Sigmoid colon (tissue), 7 donors: ENCODE data around the gene KCNIP1. TPM values are rescaled to one million over a fixed set of nuclear protein-coding genes. Genes with fewer than 3 reads are reported as not detected.

Source experiments
- DNase-seq: peaks from one replicate; pipeline ENCODE4 v3.0.0-alpha.2; 2019
- H3K27ac ChIP-seq, 4 donors: fragments of 200-600 bp; sonication (generic); one replicate each; pipeline ENCODE4 v1.5.1; 2016 to 2019; ENCODE audit warnings: mild to moderate bottlenecking in 1 of 4
- H3K27me3 ChIP-seq, 3 donors: fragments of 200-600 bp; sonication (generic); one replicate each; pipeline ENCODE4 v1.5.1; 2019; ENCODE audit warnings: mild to moderate bottlenecking in 1 of 3
- H3K36me3 ChIP-seq, 4 donors: fragments of 200-600 bp; sonication (generic); one replicate each; pipeline ENCODE4 v1.5.1; 2016 to 2019
- H3K4me1 ChIP-seq, 4 donors: fragments of 200-600 bp; sonication (generic); one replicate each; pipeline ENCODE4 v1.5.1; 2017 to 2019
- H3K4me3 ChIP-seq, 4 donors: fragments of 200-600 bp; sonication (generic); one replicate each; pipeline ENCODE4 v1.5.1; 2017 to 2019; ENCODE audit warnings: mild to moderate bottlenecking in 2 of 4, moderate library complexity in 1 of 4
- H3K9me3 ChIP-seq, 4 donors: fragments of 200-600 bp in 3 of 4; sonication (generic) in 3 of 4; one replicate each; pipeline versions ENCODE4 v1.5.1 to v1.6.1; 2013 to 2019
- CTCF ChIP-seq, 4 experiments: fragments of 450-650 bp in 3 of 4; fragments of 200-600 bp in 1 of 4; IDR thresholded peaks; one replicate each; pipeline ENCODE4 v1.5.1; 2016 to 2019; ENCODE audit warnings: antibody characterized with exemption in 4 of 4, mild to moderate bottlenecking in 3 of 4, moderate library complexity in 2 of 4
- EP300 ChIP-seq, 4 donors: sonication (generic); formaldehyde crosslinking; IDR thresholded peaks; one replicate each; pipeline ENCODE4 v1.6.1; 2017; ENCODE audit warnings: antibody characterized with exemption in 4 of 4
- POLR2A ChIP-seq, 2 donors: fragments of 450-650 bp; IDR thresholded peaks; one replicate each; pipeline ENCODE4 v1.6.1; 2016; ENCODE audit warnings: antibody characterized with exemption in 2 of 2, mild to moderate bottlenecking in 2 of 2, moderate library complexity in 2 of 2
- POLR2AphosphoS5 ChIP-seq, 4 donors: sonication (generic); formaldehyde crosslinking; IDR thresholded peaks; one replicate each; pipeline ENCODE4 v1.6.1; 2017; ENCODE audit warnings: antibody characterized with exemption in 4 of 4
- WGBS, 2 donors: extraction: QIAGEN DNeasy Blood & Tissue Kit; methylation state at CpG; one replicate each; pipeline ENCODE4 v1.1.7; 2013; 5-methylcytosine and 5-hydroxymethylcytosine counted together
- intact Hi-C: fragments of 100-400 bp; cut with DNase I; formaldehyde crosslinking; loops from one replicate; pipeline ENCODE4 v1.15.1; 2023
- polyA plus RNA-seq, 3 donors: library from polyadenylated mRNA; stranded (reverse); fragments of 200-250 nt; gene quantifications; one replicate each; pipeline ENCODE4 v1.2.3, GENCODE V29; 2013
- total RNA-seq, 4 donors: library from RNA; depleted of rRNA; stranded (reverse); fragments of >200 nt; gene quantifications; one replicate each; pipeline ENCODE4 v1.1.0, GENCODE V29; 2016
- donor health status: healthy with polysubstance abuse.
- donor health status: Bipolar disorder and iron deficiency.
- donor health status: healthy.

KCNIP1 gene
- total and polyA plus RNA-seq, 7 donors: 0.28 to 2.8 (median 1.1) TPM; not detected in 2

- TF ChIP-seq EP300 (IDR thresholded peaks at IDR 0.05): no peak
- no peak for TF ChIP-seq POLR2A (IDR thresholded peaks at IDR 0.05)
- no peak for TF ChIP-seq CTCF (IDR thresholded peaks at IDR 0.05)
- TF ChIP-seq POLR2AphosphoS5 (IDR thresholded peaks at IDR 0.05): no peak
- H3K4me1 ChIP-seq: peaks cover 0 to 6% (median 3%) of the 10 kb centered on the region in 4 donors
- DNase-seq: no peak
- WGBS, 2 donors: 66 to 78% methylated on average over 19 of the region's 19 CpGs
- no peak overlapping the region for H3K27ac ChIP-seq
- intact Hi-C loops: no loop called here
- H3K36me3 ChIP-seq: no peaks in the 10 kb centered on the region
- H3K9me3 ChIP-seq: no peaks in the 10 kb centered on the region
- no peaks in the 10 kb centered on the region for H3K27me3 ChIP-seq
- no peak overlapping the region for H3K4me3 ChIP-seq
Measured at GRCh38 chr5:170483701-170484458, 19.9 kb upstream of the KCNIP1 start.

DNA sequence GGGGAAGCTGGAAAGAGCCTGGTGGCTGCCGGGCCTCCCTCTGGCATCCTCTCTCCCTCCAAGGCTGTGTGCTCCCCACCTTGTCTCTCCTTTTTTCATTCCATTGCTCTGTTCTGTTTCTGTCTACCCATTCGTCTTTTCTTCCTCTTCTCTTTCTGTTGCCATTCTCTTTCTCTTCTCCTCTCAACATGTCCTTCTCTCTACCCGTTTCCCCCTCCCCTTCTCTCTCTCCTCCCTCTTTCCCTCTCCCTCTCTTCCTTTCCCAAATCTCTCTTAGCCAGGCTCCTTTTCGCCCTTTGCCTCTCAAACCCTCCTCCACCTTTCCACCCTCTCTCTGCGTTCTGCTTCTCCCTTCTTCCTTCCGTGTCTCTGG is 19.4 kb upstream of the KCNIP1 start:
- H3K4me3 ChIP-seq: no peak overlapping the region
- no peaks in the 10 kb centered on the region for H3K36me3 ChIP-seq
- H3K27me3 ChIP-seq: no peaks in the 10 kb centered on the region
- intact Hi-C loops: no loop called here
- no peak overlapping the region for H3K27ac ChIP-seq
- TF ChIP-seq CTCF (IDR thresholded peaks at IDR 0.05) (no peak), POLR2A (IDR thresholded peaks at IDR 0.05) (no peak), EP300 (IDR thresholded peaks at IDR 0.05) (no peak), POLR2AphosphoS5 (IDR thresholded peaks at IDR 0.05) (no peak)
- 72 to 82% methylated on average over 6 of the region's 6 CpGs for WGBS, 2 donors
- H3K4me1 ChIP-seq: peaks cover 0 to 7% (median 4%) of the 10 kb centered on the region in 4 donors
- no peak for DNase-seq
- no peaks in the 10 kb centered on the region for H3K9me3 ChIP-seq

DNA sequence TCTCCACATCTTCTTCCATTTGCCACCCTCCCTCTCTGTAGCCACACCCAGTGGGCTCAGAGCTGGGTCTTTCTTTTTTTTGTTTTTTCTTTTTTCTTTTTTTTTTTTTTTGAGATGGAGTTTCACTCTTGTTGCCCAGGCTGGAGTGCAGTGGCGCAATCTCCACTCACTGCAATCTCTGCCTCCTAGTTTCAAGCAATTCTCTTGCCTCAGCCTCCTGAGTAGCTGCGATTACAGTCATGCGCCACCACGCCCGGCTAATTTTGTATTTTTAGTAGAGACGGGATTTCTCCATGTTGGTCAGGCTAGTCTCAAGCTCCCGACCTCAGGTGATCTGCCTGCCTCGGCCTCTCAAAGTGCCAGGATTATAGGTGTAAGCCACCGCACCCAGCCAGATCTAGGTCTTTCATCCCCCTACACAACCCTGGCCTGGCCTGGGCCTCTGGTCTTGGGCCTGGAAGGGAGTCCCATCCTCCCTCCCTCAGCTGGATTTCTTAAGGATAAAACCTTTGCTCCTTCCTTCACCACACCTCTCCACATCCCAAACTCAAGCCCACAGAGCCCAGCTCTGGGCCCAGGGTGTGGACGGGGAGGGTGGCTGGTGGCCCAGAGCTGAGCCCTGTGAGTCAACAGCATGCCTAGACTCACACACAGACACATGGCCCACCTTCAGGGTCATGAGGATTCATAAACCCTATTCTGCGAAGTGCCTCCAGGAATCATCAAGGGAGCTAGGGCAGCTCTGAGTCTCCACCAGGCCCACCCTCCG is 18.8 kb upstream of the KCNIP1 start:
- Histone ChIP-seq H3K27me3 (no peaks in the 10 kb centered on the region), H3K9me3 (no peaks in the 10 kb centered on the region), H3K4me3 (no peak overlapping the region), H3K27ac (no peak overlapping the region), H3K36me3 (no peaks in the 10 kb centered on the region), H3K4me1 (peaks cover 0 to 7% (median 4%) of the 10 kb centered on the region in 4 donors)
- WGBS, 2 donors: 89 to 91% methylated on average over 12 of the region's 12 CpGs
- intact Hi-C loops: no loop called here
- TF ChIP-seq CTCF (IDR thresholded peaks at IDR 0.05) (no peak), POLR2AphosphoS5 (IDR thresholded peaks at IDR 0.05) (no peak), POLR2A (IDR thresholded peaks at IDR 0.05) (no peak), EP300 (IDR thresholded peaks at IDR 0.05) (no peak)
- DNase-seq: no peak

GRCh38 chr5:170485616-170485911 is 18.3 kb upstream of the KCNIP1 start:
- no peak for TF ChIP-seq POLR2A (IDR thresholded peaks at IDR 0.05)
- TF ChIP-seq CTCF (IDR thresholded peaks at IDR 0.05): no peak
- no peak for TF ChIP-seq EP300 (IDR thresholded peaks at IDR 0.05)
- no peak for TF ChIP-seq POLR2AphosphoS5 (IDR thresholded peaks at IDR 0.05)

More at GRCh38 chr5:170485616-170485911, 18.3 kb upstream of the KCNIP1 start:
- no peak overlapping the region for H3K27ac ChIP-seq
- intact Hi-C loops: no loop called here
- H3K4me3 ChIP-seq: no peak overlapping the region
- H3K9me3 ChIP-seq: no peaks in the 10 kb centered on the region
- H3K4me1 ChIP-seq: peaks cover 0 to 7% (median 4%) of the 10 kb centered on the region in 4 donors
- H3K36me3 ChIP-seq: no peaks in the 10 kb centered on the region
- H3K27me3 ChIP-seq: no peaks in the 10 kb centered on the region
- no peak for DNase-seq
